GM18858 (cell line): Measurements from ENCODE around the gene CDKN3.
"Not testable (repeated sequence)": the region's sequence is repeated elsewhere in the genome, so short reads cannot be mapped to it uniquely, and the experiment has no call there.

Source experiments
- ATAC-seq: cut with Tn5 transposase; IDR thresholded peaks from one replicate; pipeline ENCODE4 v1.9.1; 2021; ENCODE audit not compliant: unreplicated experiment

Gene CDKN3

DNA sequence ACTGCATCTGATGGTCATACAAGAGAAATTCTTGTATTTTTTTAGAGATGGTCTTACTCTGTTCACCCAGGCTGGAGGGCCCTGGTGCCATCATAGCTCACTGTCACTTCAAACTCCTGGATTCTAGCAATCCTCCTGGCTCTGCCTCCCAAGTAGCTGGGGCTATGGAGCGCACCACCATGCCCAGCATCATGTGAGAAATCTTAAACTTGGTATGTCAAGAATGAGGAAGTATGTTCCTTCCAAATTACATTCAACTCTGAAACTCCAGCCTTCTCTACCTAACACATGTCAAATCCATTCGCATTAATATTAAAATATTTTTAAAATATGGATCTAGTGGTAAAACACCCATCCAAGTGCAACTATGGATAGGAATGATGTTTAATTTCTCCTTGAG lies 27.5 kb upstream of the CDKN3 start:
- no peak for ATAC-seq

DNA sequence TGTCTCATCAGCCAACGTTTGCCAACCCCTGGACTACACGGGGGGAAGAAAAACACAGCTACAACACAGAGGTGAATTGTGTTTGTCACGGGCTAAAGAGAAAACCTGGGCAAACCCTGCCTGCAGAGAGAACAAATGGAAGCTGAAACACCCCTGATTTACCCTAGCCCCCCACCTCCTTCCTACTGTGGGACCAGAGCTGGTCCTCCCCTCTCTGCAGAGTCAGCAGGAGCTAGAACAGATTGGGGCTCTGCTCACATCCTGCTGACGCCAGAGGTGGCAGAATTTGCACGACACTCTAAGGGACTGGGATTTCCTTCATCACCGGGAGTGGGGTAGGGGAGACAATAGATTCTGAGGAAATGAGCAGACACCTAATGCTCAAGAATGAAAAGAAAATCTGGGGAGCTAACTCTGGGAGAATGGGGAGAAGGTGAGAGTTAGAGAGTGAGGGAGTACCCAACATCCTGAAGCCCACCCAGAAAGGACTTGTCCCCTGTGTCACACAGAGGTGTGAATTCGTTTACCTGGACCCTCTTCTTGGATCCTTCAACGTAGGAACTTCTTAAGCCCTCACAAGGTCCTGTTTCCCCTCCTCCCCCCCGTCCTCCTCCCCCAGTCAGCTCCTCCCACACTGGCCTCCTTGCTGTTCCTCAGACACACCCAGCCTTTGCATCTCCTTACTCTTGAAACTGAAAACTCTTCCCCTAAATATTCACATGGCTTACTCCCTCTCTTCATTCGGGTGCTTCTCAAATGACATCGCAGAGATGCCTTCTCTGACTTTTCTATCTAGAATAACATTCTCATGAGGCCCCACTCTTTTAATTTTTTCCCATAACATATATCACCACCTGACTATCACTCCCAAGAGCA lies 26.2 kb upstream of the CDKN3 start:
- no peak for ATAC-seq

DNA sequence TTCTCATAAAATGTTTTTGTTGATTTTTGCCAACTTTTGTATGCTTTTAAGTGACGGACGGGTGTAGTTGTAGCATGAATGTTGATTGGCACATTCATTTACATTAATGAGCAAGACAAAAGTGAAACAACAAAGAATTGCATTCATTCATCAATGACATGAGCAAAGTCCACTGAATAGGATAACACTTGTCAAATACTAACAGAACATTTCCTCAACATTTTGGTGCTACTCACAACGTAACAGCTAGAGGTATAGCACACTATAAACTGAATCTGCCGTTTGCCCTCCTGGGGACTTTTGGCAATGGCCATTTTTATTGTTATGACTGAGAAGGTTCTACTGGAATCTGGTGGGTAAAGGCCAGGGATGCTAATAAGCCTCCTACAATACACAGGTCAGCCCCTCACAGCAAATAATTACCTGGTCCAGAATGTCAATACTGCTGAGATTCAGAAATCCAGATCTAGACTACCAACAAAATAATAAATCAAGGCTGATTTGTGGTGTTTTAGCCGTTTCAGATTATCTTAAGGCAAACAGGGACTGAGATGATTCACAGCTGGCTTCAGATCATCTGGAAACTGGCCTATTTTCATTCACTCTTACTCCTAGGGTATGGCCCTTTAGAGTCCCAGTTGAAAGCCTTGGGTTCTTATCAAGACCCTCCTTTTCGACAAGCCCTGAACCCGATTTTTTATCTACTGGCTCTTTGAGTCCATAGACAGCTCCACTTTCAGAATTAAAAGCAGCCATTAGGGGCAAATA lies 22.5 kb upstream of the CDKN3 start:
- ATAC-seq = no peak

DNA sequence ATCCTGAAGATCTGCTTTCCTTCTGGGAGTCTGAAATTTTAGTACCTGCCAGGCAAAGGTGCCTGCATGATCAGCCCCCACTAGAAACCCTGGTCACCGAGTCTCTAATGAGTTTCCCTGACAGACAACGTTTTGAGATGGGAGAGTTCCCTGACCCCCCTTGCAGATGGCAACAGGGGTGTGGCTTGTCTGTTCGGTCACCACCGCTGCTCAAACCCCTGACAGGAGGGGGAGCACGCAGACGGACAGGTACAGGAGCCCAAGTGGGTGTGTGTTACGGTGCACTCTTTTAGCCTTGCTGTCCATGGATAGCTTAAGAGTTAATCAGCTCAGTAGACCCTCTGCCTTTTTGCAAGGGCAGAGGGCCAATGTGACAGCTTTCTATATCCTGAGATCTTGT lies 19.3 kb upstream of the CDKN3 start:
- no peak for ATAC-seq

DNA sequence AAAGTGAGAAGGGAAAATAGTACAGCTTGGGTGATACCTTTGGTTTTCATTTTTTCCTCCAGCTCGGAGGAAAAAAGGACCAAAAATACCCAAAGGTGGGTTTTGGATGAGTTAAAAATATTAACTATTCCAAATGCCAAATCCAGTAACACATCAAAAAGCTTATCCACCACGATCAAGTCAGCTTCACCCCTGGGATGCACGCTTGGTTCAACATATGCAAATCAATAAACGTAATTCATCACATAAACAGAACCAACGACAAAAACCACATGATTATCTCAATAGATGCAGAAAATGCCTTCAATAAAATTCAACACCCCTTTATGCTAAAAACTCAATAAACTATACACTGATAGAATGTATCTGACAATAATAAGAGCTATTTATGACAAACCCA lies 17.9 kb upstream of the CDKN3 start:
- ATAC-seq = not testable (repeated sequence)

DNA sequence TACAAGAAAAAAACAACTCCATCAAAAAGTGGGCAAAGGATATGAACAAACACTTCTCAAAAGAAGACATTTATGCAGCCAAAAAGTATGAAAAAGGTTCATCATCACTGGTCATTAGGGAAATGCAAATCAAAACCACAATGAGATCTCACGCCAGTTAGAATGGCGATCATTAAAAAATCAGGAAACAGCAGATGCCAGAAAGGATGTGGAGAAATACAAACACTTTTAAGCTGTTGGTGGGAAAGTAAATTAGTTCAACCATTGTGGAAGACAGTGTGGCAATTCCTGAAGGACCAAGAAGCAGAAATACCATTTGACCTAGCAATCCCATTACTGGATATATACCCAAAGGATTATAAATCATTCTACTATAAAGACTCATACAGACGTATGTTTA lies 16.2 kb upstream of the CDKN3 start:
- ATAC-seq = not testable (repeated sequence)

DNA sequence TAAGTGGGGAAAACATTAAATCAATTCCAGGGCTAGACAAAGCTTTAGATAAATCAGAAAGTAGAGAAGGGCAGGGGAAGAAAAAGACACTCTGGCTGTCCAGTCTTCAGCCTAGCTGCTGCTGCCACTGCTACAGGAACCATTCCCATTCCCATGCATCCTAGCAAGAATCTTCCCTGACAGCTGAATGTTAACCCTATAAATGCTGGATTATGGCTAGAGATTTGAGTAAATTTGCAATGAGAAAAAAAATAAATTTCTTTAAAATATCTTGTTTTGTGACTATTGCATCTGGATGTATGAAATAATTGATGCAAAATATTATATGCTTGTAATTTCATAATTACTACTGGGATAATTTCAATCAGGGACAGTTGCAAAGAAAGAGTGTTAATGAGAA lies 15.0 kb upstream of the CDKN3 start:
- no peak for ATAC-seq

DNA sequence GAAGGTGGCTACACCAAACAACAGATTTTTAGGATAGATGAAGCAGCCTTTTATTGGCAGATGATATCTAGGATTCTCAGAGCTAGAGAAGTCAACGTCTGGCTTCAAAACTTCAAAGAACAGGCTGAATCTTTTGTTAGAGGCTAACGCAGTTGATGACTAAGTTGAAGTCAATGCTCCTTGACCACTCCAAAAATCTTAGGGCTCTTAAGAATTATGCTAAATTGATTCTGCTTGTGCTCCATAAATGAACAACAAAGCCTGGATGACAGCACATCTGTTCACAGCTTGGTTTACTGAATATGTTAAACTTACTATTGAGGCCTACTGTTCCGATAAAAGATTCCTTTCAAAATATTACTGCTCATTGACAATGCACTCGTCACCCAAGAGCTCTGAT lies 13.0 kb upstream of the CDKN3 start:
- no peak for ATAC-seq

DNA sequence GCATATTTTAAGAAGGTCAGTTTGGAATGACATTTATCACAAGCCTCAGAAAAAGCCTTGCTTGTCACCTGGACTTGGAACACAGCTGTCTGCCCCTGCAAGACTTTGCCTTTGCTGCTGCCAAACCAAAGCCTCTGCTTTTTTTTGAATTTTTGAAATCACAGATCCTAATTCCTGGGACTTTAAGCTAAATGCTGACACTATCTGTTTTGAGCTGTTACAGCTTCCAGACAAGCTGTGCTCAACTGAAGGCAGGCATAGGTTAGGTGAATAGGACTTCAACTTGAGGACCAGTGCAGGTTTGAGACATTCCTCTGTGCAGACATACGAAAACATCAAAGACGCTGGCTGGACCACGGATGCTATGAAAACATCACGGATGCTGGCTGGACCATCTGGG lies 11.3 kb upstream of the CDKN3 start:
- no peak for ATAC-seq

DNA sequence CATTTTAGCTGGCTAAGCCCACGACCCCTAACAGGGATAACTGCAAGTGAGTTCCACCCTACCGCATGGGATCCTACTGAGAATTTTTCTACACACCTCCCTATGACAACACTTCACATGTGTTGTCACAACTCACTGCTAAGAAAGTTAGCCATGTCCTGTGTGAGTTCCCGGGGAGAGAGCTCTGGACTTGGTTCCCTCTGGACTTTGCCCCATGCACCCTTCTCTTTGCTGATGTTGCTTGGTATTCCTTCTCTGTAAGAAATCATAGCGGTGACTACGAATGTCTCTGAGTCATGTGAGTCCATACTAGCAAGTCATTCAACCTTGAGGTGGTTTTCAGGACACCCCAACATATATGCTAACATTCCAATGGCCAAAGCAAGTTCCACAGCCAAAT lies 9.5 kb upstream of the CDKN3 start:
- no peak for ATAC-seq

DNA sequence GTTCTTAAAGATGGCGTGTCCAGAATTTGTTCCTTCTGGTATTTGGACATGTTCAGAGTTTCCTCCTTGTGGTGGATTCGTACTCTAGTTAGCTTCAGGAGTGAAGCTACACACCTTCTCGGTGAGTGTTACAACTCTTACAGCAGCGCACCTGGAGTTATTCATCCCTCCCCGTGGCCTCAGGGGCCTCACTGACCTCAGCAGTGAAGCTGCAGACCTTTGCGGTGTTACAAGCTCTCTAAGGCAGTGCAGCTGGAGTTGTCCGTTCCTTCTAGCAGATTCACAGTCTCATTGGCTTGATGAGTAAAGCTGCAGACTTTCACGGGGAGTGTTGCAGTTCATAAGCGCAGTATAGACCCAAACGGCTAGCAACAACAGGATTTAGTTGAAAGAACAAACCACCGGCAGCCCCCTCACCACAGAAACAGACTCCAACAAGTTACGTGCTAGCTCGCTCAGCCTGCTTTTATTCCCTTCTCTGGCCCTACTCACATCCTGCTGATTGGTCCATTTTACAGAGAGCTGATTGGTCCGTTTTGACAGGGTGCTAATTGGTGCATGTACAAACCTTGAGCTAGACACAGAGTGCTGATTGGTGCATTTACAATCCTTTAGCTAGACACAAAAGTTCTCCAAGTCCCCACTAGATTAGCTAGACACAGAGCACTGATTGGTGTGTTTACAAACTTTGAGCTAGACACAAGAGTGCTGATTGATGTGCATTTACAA lies 4.5 kb upstream of the CDKN3 start:
- no peak for ATAC-seq

DNA sequence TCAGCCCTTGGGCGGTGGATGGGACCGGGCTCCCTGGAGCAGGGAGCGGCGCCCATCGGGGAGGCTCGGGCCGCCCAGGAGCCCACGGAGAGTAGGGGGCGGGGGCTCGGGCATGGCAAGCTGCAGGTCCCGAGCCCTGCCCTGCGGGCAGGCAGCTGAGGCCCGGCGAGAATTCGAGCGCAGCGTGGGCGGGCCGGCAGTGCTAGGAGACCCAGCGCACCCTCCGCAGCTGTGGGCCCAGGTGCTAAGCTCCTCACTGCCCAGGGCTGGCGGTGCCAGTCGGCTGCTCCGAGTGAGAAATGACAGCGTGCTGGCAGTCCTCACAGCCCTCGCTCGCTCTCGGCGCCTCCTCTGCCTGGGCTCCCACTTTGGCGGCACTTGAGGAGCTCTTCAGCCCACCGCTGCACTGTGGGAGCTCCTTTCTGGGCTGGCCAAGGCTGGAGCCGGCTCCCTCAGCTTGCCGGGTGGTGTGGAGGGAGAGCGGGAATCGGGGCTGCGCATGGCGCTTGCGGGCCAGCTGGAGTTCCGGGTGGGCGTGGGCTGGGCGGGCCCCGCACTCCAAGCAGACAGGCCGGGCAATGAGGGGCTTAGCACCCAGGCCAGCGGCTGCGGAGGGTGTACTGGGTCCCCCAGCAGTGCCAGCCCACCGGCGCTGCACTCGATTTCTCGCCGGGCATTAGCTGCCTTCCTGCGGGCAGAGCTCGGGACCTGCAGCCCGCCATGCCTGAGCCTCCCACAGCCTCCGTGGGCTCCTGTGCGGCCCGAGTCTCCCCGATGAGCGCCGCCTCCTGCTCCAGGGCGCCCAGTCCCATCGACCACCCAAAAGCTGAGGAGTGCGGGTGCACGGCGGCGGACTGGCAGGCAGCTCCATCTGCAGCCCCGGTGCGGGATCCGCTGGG lies 3.6 kb upstream of the CDKN3 start:
- ATAC-seq = not testable (repeated sequence)

DNA sequence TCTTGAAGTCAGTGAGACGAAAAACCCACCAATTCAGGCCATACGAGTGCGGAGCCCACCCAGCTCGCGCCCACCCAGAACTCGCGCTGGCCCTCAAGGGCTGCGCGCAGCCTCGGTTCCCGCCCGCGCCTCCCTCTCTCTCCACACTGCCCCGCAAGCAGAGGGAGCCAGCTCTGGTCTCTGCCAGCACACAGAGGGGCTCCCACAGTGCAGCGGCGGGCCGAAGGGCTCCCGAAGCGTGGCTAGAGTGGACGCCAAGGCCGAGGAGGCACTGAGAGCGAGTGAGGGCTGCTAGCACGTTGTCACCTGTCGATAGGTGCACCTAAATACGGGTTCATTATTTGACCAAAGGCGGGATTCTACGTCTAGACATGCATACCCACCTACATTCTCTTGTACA lies 2.2 kb upstream of the CDKN3 start:
- no peak for ATAC-seq

DNA sequence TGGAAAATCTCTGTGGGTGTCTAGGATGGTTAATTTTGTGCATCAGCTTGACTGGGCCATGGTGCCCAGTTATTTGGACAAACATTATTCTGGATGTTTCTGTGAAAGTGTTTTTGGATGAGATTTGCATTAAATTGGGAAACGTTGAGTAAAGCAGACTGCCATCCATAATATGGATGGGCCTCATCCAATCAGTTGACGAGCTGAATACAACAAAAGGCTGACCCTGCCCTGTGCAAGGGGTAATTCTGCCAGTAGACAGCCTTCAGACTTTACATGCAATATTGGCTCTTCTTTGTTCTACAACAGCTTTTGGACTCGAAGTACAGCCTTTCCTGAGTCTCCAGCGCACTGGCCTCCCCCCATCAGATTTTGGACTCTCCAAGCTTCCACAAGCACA lies 1.5 kb upstream of the CDKN3 start:
- no peak for ATAC-seq

DNA sequence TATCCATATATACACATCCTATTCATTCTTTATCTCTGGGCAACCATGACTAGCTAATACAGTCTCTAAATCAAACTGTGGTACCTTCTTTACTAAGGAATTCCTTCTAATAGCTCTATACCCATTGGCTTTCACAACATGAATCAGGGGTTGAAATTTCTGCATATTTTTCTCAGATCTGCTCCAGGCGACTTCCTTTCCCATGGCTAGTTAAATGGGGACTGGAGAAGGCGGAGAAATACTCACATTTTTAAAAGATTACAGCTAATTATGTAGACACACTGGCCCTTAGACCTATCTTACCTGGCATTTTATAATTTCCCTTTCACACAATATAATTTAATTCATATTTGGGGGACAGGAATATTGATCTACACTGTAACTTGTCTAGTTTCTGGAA lies 1.1 kb upstream of the CDKN3 start:
- no peak for ATAC-seq

DNA sequence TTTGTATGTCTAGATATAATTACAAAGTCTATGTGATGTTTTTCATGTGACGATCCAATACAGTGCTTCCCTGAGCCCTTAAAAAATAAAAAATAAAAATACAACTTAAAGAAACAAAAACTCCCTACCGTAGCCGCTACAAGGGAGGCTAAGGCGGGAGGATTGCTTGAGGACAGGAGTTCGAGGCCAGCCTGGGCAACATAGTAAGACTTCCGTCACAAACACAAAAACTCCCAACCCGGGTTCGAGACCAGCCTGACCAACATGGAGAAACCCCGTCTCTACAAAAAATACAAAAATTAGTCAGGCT lies 669 bp upstream of the CDKN3 start:
- ATAC-seq = no peak

DNA sequence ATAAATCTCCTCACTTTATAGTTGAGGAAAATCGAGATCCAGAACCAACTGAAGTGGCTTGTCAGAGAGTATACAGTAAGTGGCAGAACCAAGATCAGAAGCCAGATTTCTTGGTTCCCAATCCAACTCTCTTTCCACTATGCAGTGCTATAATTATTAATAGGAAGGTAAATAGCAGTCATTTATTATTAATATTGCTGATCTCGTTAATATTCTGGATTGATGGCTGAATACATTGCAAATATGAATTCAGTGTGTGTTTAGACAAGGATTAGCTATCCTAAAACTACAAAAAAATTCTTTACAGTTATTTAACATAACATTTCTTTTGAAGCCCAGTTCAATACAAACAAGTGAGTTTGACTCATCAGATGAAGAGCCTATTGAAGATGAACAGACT lies 2.8 kb downstream of the CDKN3 start:
- no peak for ATAC-seq

DNA sequence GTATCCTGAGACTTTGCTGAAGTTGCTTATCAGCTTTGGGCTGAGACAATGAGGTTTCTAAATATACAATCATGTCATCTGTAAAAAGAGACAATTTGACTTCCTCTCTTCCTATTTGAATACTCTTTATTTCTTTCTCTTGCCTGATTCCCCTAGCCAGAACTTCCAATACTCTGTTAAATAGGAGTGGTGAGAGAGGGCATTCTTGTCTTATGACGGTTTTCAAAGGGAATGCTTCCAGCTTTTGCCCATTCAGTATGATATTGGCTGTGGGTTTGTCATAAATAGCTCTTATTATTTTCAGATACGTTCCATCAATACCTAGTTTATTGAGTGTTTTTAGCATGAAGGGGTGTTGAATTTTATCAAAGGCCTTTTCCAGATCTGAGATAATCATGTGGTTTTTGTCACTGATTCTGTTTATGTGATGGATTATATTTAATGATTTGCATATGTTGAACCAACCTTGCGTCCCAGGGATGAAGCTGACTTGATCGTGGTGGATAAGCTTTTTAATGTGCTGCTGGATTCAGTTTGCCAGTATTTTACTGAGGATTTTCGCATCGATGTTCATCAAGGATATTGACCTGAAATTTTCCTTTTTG lies 6.7 kb downstream of the CDKN3 start:
- ATAC-seq = not testable (repeated sequence)

DNA sequence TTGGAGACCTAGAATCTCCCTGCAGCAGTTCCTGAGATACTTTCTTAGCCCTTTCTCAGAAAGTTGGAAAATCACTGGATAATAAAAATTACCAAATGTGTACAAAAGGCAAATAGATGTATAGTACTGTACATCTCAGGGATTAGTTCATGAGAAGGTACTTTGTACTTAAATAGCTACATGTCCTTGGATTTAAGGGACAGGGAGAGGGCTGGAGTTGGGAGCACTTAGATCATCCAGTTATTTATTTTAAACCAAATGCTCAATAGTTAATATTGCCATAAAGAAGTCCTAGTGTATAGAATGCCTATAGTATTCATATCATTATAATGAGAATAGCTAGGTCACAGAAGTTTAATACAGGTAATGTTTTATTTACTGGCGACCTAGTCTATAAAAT lies 13.4 kb downstream of the CDKN3 start:
- no peak for ATAC-seq

DNA sequence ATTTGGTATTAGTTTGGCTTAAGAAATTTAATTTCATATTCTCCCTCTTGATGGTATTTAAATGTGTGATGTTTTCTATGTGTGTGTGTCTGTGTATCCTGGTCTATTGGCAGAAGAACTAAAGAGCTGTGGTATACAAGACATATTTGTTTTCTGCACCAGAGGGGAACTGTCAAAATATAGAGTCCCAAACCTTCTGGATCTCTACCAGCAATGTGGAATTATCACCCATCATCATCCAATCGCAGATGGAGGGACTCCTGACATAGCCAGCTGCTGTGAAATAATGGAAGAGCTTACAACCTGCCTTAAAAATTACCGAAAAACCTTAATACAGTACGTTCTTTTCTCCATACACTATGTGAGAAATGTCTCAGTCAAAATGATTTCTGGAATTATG lies 14.6 kb downstream of the CDKN3 start:
- no peak for ATAC-seq
